Liver (tissue), 9 donors: Measurements from ENCODE around the gene SCRN2. TPM values are rescaled to one million over a fixed set of nuclear protein-coding genes. Genes with fewer than 3 reads are reported as not detected.
A peak's percentile ranks its signal among the peaks of the same experiment; 100 is the strongest.

Experiments used
- DNase-seq: peaks from one replicate; pipeline ENCODE4 v3.0.0-alpha.2; 2017; ENCODE audit warnings: low spot score
- H3K27ac ChIP-seq, 2 donors: one replicate each; pipeline ENCODE4 v1.7.0; 2013; ENCODE audit warnings: inconsistent platforms in 2 of 2, low read length in 2 of 2, control low read depth in 1 of 2, low read depth in 1 of 2, mild to moderate bottlenecking in 1 of 2
- H3K27me3 ChIP-seq, 4 donors: one replicate each; pipeline versions ENCODE4 v1.6.1 to v1.7.0; 2013; ENCODE audit warnings: low read length in 3 of 4, inconsistent platforms in 1 of 4, mild to moderate bottlenecking in 1 of 4, moderate library complexity in 1 of 4; ENCODE audit not compliant: control insufficient read depth in 4 of 4, insufficient read depth in 4 of 4
- H3K36me3 ChIP-seq, 4 donors: one replicate each; pipeline versions ENCODE4 v1.6.1 to v1.7.0; 2013; ENCODE audit warnings: low read length in 3 of 4, mild to moderate bottlenecking in 3 of 4, low read depth in 1 of 4, moderate library complexity in 1 of 4; ENCODE audit not compliant: control insufficient read depth in 4 of 4, insufficient read depth in 3 of 4
- H3K4me1 ChIP-seq, 4 donors: one replicate each; pipeline versions ENCODE4 v1.6.1 to v1.7.0; 2013; ENCODE audit warnings: low read length in 3 of 4, mild to moderate bottlenecking in 3 of 4, moderate library complexity in 1 of 4; ENCODE audit not compliant: control insufficient read depth in 4 of 4, insufficient read depth in 4 of 4
- H3K4me3 ChIP-seq, 3 donors: one replicate each; pipeline versions ENCODE4 v1.6.1 to v1.7.0; 2013; ENCODE audit warnings: low read length in 3 of 3, control low read depth in 1 of 3, low read depth in 1 of 3, mild to moderate bottlenecking in 1 of 3
- H3K9ac ChIP-seq, 2 donors: one replicate each; pipeline ENCODE4 v1.7.0; 2013; ENCODE audit warnings: low read length in 2 of 2, mild to moderate bottlenecking in 2 of 2, moderate library complexity in 2 of 2, control low read depth in 1 of 2, low read depth in 1 of 2
- H3K9me3 ChIP-seq, 4 donors: one replicate each; pipeline versions ENCODE4 v1.6.1 to v1.7.0; 2013; ENCODE audit warnings: low read length in 3 of 4; ENCODE audit not compliant: control insufficient read depth in 4 of 4
- CTCF ChIP-seq: fragments of 150-350 bp; IDR thresholded peaks from 2 replicates; pipeline ENCODE4 v1.5.1; 2017; ENCODE audit warnings: improper control_type of control experiment, low read depth, low read length; ENCODE audit not compliant: missing input control
- EGR1 ChIP-seq, 2 donors: IDR thresholded peaks; 2 replicates each; pipeline ENCODE4 v1.6.1; 2016 to 2018; ENCODE audit warnings: antibody characterized with exemption in 2 of 2, low read depth in 2 of 2
- FOXA2 ChIP-seq: IDR thresholded peaks from 2 replicates; pipeline ENCODE4 v1.6.1; 2016; ENCODE audit warnings: antibody characterized with exemption
- GABPA ChIP-seq, 2 donors: IDR thresholded peaks in 1 of 2; conservative IDR thresholded peaks in 1 of 2; 2 replicates each; pipeline ENCODE4 v1.6.1; 2016; ENCODE audit warnings: antibody characterized with exemption in 2 of 2, mild to moderate bottlenecking in 1 of 2, moderate library complexity in 1 of 2
- RAD21 ChIP-seq, 2 donors: IDR thresholded peaks; 2 replicates each; pipeline ENCODE4 v1.6.1; 2016; ENCODE audit warnings: antibody characterized with exemption in 2 of 2, mild to moderate bottlenecking in 2 of 2
- TAF1 ChIP-seq: conservative IDR thresholded peaks from 2 replicates; pipeline ENCODE4 v1.6.1; 2016; ENCODE audit warnings: antibody characterized with exemption, mild to moderate bottlenecking
- WGBS: extraction: QIAGEN DNeasy Blood & Tissue Kit; methylation state at CpG from one replicate; pipeline ENCODE4 v1.1.7; 2013; 5-methylcytosine and 5-hydroxymethylcytosine counted together
- polyA plus RNA-seq, 2 donors: library from polyadenylated mRNA; stranded (reverse) in 1 of 2; unstranded in 1 of 2; fragments of 200-250 nt in 1 of 2; fragments of >200 nt in 1 of 2; fragmentation: Nextera tagmentation in 1 of 2; extraction: Ambion mirVana in 1 of 2; gene quantifications; one replicate each; pipeline versions ENCODE4 v1.2.1 to v1.2.3, GENCODE V29; 2013 to 2015
- total RNA-seq, 2 donors: library from RNA; depleted of rRNA; stranded (reverse); fragments of >200 nt; gene quantifications; one replicate each; pipeline ENCODE4 v1.2.3, GENCODE V29; 2014
- TF ChIP-seq, protein P1 (sequence below): IDR thresholded peaks from 2 replicates; pipeline ENCODE4 v1.6.1; 2016; ENCODE audit warnings: antibody characterized with exemption
- donor health status: healthy.
- donor health status: healthy.
- donor health status: healthy.
- donor health status: healthy.
- donor health status: healthy.

Gene SCRN2
- total and polyA plus RNA-seq, 4 donors: 17.8 to 27.4 (median 20.3) TPM

DNA sequence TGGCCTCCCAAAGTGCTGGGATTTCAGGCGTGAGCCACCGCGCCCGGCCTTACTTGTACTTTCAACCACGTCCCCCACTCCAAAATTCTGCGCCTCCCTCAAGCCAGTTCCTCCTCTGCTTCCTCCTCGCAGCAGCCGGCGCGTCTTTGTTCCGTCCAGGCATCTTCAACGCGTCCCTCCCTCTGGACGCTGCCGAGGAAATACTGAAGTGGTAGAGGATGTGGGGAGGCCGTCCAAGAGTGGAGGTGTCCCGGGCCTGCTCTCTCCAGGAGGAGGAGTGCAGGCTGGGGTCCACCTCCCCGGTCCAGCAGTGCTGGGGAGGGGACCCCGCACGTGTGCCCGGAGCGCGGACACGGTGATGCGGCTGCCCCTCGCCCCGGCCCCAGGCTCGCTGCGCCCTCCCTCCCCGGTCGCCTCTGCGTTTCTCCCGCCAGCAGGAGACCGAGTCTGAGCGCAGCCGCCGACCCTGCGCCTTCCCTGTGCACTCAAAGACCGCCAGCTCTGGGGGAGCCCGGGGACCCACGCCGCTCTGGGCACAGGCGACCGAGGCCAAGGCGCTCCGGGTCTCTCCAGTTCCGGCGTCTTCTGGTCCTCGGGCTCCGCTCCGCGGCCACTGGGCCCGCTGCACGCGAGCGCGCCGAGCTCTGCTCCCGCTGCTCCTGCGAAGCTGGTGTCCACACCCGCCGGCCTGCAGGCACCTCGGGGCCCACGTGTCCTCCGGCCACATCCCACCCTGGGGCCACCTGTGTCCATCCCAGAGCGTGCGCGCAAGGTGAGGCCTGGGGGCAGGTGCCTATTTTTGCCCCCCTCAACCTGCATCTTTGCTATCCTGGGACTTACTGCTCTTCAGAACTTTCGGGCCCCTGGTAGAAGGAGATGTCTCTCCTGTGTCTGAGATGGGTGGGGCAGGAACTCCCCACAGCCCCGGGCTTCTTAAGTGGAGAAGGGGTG is 51.2 kb downstream of the SCRN2 start:
- Histone ChIP-seq H3K9ac (no peak overlapping the region), H3K36me3 (no peaks in the 10 kb centered on the region), H3K27ac (no peak overlapping the region), H3K9me3 (no peaks in the 10 kb centered on the region), H3K4me1 (peaks cover 0 to 9% (median 4%) of the 10 kb centered on the region in 4 donors), H3K4me3 (peak overlapping the region in 1 of 3 donors; percentile 42), H3K27me3 (peaks cover 3 to 20% (median 10%) of the 10 kb centered on the region in 4 donors)
- no peak for DNase-seq
- TF ChIP-seq EGR1 (IDR thresholded peaks at IDR 0.05; ENCODE audit: low read depth in 2 of 2): no peak
- no peak for TF ChIP-seq GABPA (IDR thresholded peaks at IDR 0.05 in 1 of 2, conservative IDR thresholded peaks at IDR 0.05 in 1 of 2)
- peak; percentile 40 for TF ChIP-seq CTCF
- TF ChIP-seq, protein P1, sequence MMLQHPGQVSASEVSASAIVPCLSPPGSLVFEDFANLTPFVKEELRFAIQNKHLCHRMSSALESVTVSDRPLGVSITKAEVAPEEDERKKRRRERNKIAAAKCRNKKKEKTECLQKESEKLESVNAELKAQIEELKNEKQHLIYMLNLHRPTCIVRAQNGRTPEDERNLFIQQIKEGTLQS: no peak
- TF ChIP-seq RAD21 (IDR thresholded peaks at IDR 0.05): peak; percentile 57 to 60
- no peak for TF ChIP-seq FOXA2
- no peak for TF ChIP-seq TAF1
- 3% methylated on average over 70 of the region's 70 CpGs for WGBS

Other genes with a start within 250 kb of the SCRN2 start
- 100 to 1,000 TPM; 111 to 114 TPM for gene KPNB1, start 191.4 kb downstream of the SCRN2 start, total RNA-seq
- 10 to 100 TPM; 27.6 to 39.5 TPM for gene KPNB1, start 191.4 kb downstream of the SCRN2 start, polyA plus RNA-seq
- gene TBKBP1, start 147.1 kb downstream of the SCRN2 start, total RNA-seq: 1 to 10 TPM; 1.4 to 1.5 TPM
- 1 to 10 TPM in 1 of 2 donors, under 1 TPM in 1; 0.25 to 2.0 TPM for gene TBKBP1, start 147.1 kb downstream of the SCRN2 start, polyA plus RNA-seq
- under 1 TPM; 0.19 to 0.59 TPM for gene TBX21, start 108.0 kb downstream of the SCRN2 start, total RNA-seq
- gene TBX21, start 108.0 kb downstream of the SCRN2 start, polyA plus RNA-seq: under 1 TPM in 1 of 2 donors, not detected in 1; 0.25 TPM
- gene OSBPL7, start 19.5 kb downstream of the SCRN2 start, total RNA-seq: 1 to 10 TPM; 1.9 to 2.4 TPM
- gene OSBPL7, start 19.5 kb downstream of the SCRN2 start, polyA plus RNA-seq: under 1 TPM; 0.51 to 0.81 TPM
- 10 to 100 TPM; 10.2 to 10.6 TPM for gene MRPL10, start 9.7 kb downstream of the SCRN2 start, total RNA-seq
- gene MRPL10, start 9.7 kb downstream of the SCRN2 start, polyA plus RNA-seq: 10 to 100 TPM; 15.1 to 24.9 TPM
- gene LRRC46, start 9.6 kb downstream of the SCRN2 start, total RNA-seq: under 1 TPM; under 0.01 to 0.28 TPM
- under 1 TPM; 0.36 to 0.43 TPM for gene LRRC46, start 9.6 kb downstream of the SCRN2 start, polyA plus RNA-seq
- under 1 TPM; 0.08 to 0.09 TPM for gene SP6, start 9.9 kb upstream of the SCRN2 start, total RNA-seq
- under 1 TPM; 0.03 to 0.04 TPM for gene SP6, start 9.9 kb upstream of the SCRN2 start, polyA plus RNA-seq
- gene SP2, start 55.0 kb upstream of the SCRN2 start, total RNA-seq: 1 to 10 TPM; 2.2 to 3.5 TPM
- gene SP2, start 55.0 kb upstream of the SCRN2 start, polyA plus RNA-seq: 1 to 10 TPM; 4.1 to 5.7 TPM
- gene PNPO, start 100.3 kb upstream of the SCRN2 start, total RNA-seq: 100 to 1,000 TPM in 1 of 2 donors, 10 to 100 TPM in 1; 27.8 to 102 TPM
- gene PNPO, start 100.3 kb upstream of the SCRN2 start, polyA plus RNA-seq: 10 to 100 TPM; 49.7 to 52.9 TPM
- 10 to 100 TPM in 1 of 2 donors, 1 to 10 TPM in 1; 1.9 to 11.0 TPM for gene PRR15L, start 116.6 kb upstream of the SCRN2 start, total RNA-seq
- gene PRR15L, start 116.6 kb upstream of the SCRN2 start, polyA plus RNA-seq: 1 to 10 TPM in 1 of 2 donors, under 1 TPM in 1; 0.83 to 1.8 TPM
- gene CDK5RAP3, start 129.8 kb upstream of the SCRN2 start, total RNA-seq: 100 to 1,000 TPM in 1 of 2 donors, 10 to 100 TPM in 1; 44.6 to 120 TPM
- 10 to 100 TPM; 52.7 to 96.8 TPM for gene CDK5RAP3, start 129.8 kb upstream of the SCRN2 start, polyA plus RNA-seq
- gene COPZ2, start 196.5 kb upstream of the SCRN2 start, total RNA-seq: 10 to 100 TPM in 1 of 2 donors, 1 to 10 TPM in 1; 2.6 to 13.3 TPM
- 10 to 100 TPM; 22.4 to 38.1 TPM for gene COPZ2, start 196.5 kb upstream of the SCRN2 start, polyA plus RNA-seq
- 10 to 100 TPM; 37.5 to 79.5 TPM for gene NFE2L1, start 207.1 kb upstream of the SCRN2 start, total RNA-seq
- gene NFE2L1, start 207.1 kb upstream of the SCRN2 start, polyA plus RNA-seq: 10 to 100 TPM; 14.3 to 77.7 TPM